ENCODE measurements around the gene DYNC1LI2.

GRCh38 chr16:66741169-66741900 lies 10.1 kb downstream of the DYNC1LI2 start:
- TF ChIP-seq EZH2 (optimal IDR thresholded peaks at IDR 0.05; ENCODE audit: low read depth, low read length) (no peak), EZH2phosphoT487 (IDR thresholded peaks at IDR 0.05; ENCODE audit: low read length) (no peak)
- TF ChIP-seq, protein P1, sequence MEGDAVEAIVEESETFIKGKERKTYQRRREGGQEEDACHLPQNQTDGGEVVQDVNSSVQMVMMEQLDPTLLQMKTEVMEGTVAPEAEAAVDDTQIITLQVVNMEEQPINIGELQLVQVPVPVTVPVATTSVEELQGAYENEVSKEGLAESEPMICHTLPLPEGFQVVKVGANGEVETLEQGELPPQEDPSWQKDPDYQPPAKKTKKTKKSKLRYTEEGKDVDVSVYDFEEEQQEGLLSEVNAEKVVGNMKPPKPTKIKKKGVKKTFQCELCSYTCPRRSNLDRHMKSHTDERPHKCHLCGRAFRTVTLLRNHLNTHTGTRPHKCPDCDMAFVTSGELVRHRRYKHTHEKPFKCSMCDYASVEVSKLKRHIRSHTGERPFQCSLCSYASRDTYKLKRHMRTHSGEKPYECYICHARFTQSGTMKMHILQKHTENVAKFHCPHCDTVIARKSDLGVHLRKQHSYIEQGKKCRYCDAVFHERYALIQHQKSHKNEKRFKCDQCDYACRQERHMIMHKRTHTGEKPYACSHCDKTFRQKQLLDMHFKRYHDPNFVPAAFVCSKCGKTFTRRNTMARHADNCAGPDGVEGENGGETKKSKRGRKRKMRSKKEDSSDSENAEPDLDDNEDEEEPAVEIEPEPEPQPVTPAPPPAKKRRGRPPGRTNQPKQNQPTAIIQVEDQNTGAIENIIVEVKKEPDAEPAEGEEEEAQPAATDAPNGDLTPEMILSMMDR (IDR thresholded peaks at IDR 0.05; ENCODE audit: low read length): no peak

All from MM.1S (cell line).